Midbrain (tissue), 1 donor: ENCODE results near the gene ABCA13.

ENCODE experiments used
- DNase-seq: peaks from one replicate; lab custom pipeline; 2025; lab: John Stamatoyannopoulos, UW

The ABCA13 gene

GRCh38 chr7:48636391-48637015, 465.2 kb downstream of the ABCA13 start:
- no peak for DNase-seq

GRCh38 chr7:48637382-48637781, 466.1 kb downstream of the ABCA13 start:
- no peak for DNase-seq

GRCh38 chr7:48638041-48638440, 466.8 kb downstream of the ABCA13 start:
- no peak for DNase-seq

- DNase-seq, result no peak
Observed at GRCh38 chr7:48643431-48644013, 472.3 kb downstream of the ABCA13 start.

- DNase-seq, result no peak
Observed at GRCh38 chr7:48658138-48658537, 486.9 kb downstream of the ABCA13 start.

GRCh38 chr7:48660306-48660870, 489.1 kb downstream of the ABCA13 start:
- DNase-seq, result no peak

- no peak for DNase-seq
Observed at GRCh38 chr7:48664241-48664640, 493.0 kb downstream of the ABCA13 start.

GRCh38 chr7:48665353-48666135, 494.3 kb downstream of the ABCA13 start:
- DNase-seq, result no peak

GRCh38 chr7:48667407-48667806, 496.1 kb downstream of the ABCA13 start:
- no peak for DNase-seq

- no peak for DNase-seq
Observed at GRCh38 chr7:48671656-48672055, 500.4 kb downstream of the ABCA13 start.

- no peak for DNase-seq
Observed at GRCh38 chr7:48681006-48681405, 509.7 kb downstream of the ABCA13 start.

GRCh38 chr7:48691788-48692187, 520.5 kb downstream of the ABCA13 start:
- DNase-seq, result no peak
